Measurements from ENCODE around the gene KRT27.

DNA sequence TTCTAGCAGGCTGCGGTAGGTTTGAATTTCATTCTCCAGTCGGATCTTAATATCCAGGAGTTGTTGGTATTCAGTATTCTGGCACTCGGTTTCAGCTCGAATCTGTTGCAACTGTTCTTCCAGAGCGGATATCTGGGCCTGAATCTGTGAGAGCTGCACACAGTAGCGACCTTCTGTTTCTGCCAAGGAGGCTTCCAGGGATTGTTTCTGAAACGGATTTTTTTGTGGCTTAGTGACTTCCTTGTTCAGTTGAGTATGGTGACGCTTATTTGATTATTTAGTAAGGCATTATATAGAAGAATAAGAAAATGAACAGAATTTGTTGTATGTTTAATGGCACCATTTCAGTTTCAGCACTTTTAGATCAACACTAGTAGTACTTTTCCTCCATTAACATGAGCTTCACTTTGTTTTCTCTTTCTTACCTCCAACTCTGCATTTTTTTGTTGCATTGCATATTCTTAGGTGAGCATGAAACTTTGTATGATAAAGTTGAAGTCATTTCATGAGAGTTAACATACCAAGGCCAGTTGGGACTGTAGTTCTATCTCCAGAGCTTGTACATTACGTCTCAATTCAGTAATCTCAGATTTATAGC lies 37.3 kb upstream of the KRT27 start:
- TF ChIP-seq CTCF (IDR thresholded peaks at IDR 0.05) (no peak), POLR2A (IDR thresholded peaks at IDR 0.05) (no peak)
